PC-3 (cell line): Measurements from ENCODE around the gene TMPRSS13. TPM values are rescaled to one million over a fixed set of nuclear protein-coding genes. Genes with fewer than 3 reads are reported as not detected.

Experiments used
- ATAC-seq: fragments of 200-7000 bp; cut with Tn5 transposase; 2 replicates; pipeline ENCODE4 v1.9.1; 2020; ENCODE audit warnings: mild to moderate bottlenecking, moderate library complexity
- BruUV-seq: library from RNA; stranded (reverse); fragments of 400-500 nt; replicated peaks from 2 replicates; lab custom pipeline; 2021; lab: Mats Ljungman, UMichigan
- CTCF ChIA-PET: fragments of 300-600 bp; sonication (Branson Sonifier 250); formaldehyde crosslinking; loops from one replicate; lab custom pipeline; 2022; ENCODE audit warnings: antibody characterized with exemption; lab: Charles Lee
- POLR2A ChIA-PET: fragments of 300-600 bp; sonication (Branson Sonifier 250); formaldehyde crosslinking; loops from one replicate; lab custom pipeline; 2022; ENCODE audit warnings: antibody characterized with exemption; ENCODE audit not compliant: unreplicated experiment; lab: Charles Lee
- DNase-seq: peaks from one replicate; pipeline ENCODE4 v3.0.0-alpha.2; 2015
- H2AFZ ChIP-seq: fragments of 300-600 bp; sonication (generic); 2 replicates; pipeline ENCODE4 v1.6.0; 2016; ENCODE audit warnings: antibody characterized with exemption, low read length
- H3F3A ChIP-seq: fragments of 300-600 bp; sonication (generic); one replicate; pipeline ENCODE4 v1.6.0; 2017; ENCODE audit warnings: antibody characterized with exemption, low read length, control low read depth, mild to moderate bottlenecking; ENCODE audit not compliant: unreplicated experiment
- H3K27ac ChIP-seq: fragments of 300-600 bp; sonication (generic); 2 replicates; pipeline ENCODE4 v1.5.1; 2016; ENCODE audit warnings: mild to moderate bottlenecking, low read length
- H3K27me3 ChIP-seq: fragments of 300-600 bp; sonication (generic); 2 replicates; pipeline ENCODE4 v1.6.1; 2016; ENCODE audit warnings: low read length, mixed read lengths
- H3K36me3 ChIP-seq: fragments of 300-600 bp; sonication (generic); 2 replicates; pipeline ENCODE4 v1.6.1; 2016; ENCODE audit warnings: low read depth, mixed run types, low read length, mixed read lengths
- H3K4me1 ChIP-seq: fragments of 300-600 bp; sonication (generic); 2 replicates; pipeline ENCODE4 v1.5.1; 2016; ENCODE audit warnings: low read length; ENCODE audit not compliant: insufficient read depth
- H3K4me2 ChIP-seq: fragments of 300-600 bp; sonication (generic); 2 replicates; pipeline ENCODE4 v1.6.0; 2016; ENCODE audit warnings: low read length
- H3K4me3 ChIP-seq: fragments of 300-600 bp; sonication (generic); 2 replicates; pipeline ENCODE4 v1.5.1; 2016; ENCODE audit warnings: mild to moderate bottlenecking, low read length, mixed read lengths
- H3K79me2 ChIP-seq: fragments of 300-600 bp; sonication (generic); 2 replicates; pipeline ENCODE4 v1.6.1; 2017; ENCODE audit warnings: low read length, mixed read lengths
- H3K9ac ChIP-seq: fragments of 300-600 bp; sonication (generic); 2 replicates; pipeline ENCODE4 v1.6.0; 2016; ENCODE audit warnings: mild to moderate bottlenecking, low read length
- H3K9me2 ChIP-seq: fragments of 300-600 bp; sonication (generic); replicated peaks from 2 replicates; pipeline ENCODE4 v1.6.1; 2016; ENCODE audit warnings: mixed run types, low read length, mixed read lengths
- H3K9me3 ChIP-seq: fragments of 300-600 bp; sonication (generic); 2 replicates; pipeline ENCODE4 v1.6.1; 2016; ENCODE audit warnings: low read length, mixed read lengths
- H4K20me1 ChIP-seq: fragments of 300-600 bp; sonication (generic); 2 replicates; pipeline ENCODE4 v1.6.1; 2016; ENCODE audit warnings: low read length, mixed read lengths
- EZH2 ChIP-seq: fragments of 300-600 bp; sonication (generic); IDR thresholded peaks from one replicate; pipeline ENCODE4 v1.6.1; 2017; ENCODE audit warnings: antibody characterized with exemption, mild to moderate bottlenecking, low read length; ENCODE audit not compliant: unreplicated experiment
- EZH2phosphoT487 ChIP-seq: fragments of 300-600 bp; sonication (generic); IDR thresholded peaks from 2 replicates; pipeline ENCODE4 v1.6.1; 2018; ENCODE audit warnings: mild to moderate bottlenecking, antibody characterized with exemption, low read length, borderline replicate concordance
- intact Hi-C: fragments of 100-400 bp; cut with micrococcal nuclease; formaldehyde crosslinking; loops from 2 replicates; pipeline ENCODE4 v1.9.0; 2023
- total RNA-seq: library from RNA; depleted of rRNA; stranded (reverse); fragments of >200 nt; gene quantifications from 2 replicates; pipeline ENCODE4 v1.2.3, GENCODE V29; 2014
- TF ChIP-seq, protein P1 (sequence below): fragments of 300-600 bp; sonication (generic); conservative IDR thresholded peaks from 2 replicates; pipeline ENCODE4 v1.5.1; 2017; ENCODE audit warnings: antibody characterized with exemption, low read depth, mild to moderate bottlenecking, low read length

TMPRSS13 gene
- total RNA-seq, 1 experiment from 2014 or later = 2.9 TPM

- Histone ChIP-seq H3K4me1 (no peaks in the 10 kb centered on the region), H2AFZ (no peak overlapping the region), H3K36me3 (no peaks in the 10 kb centered on the region), H3K4me3 (no peak overlapping the region), H4K20me1 (no peaks in the 10 kb centered on the region), H3K9me3 (no peaks in the 10 kb centered on the region), H3K27me3 (peaks cover 100% of the 10 kb centered on the region), H3K9me2 (no peaks in the 10 kb centered on the region), H3K27ac (no peak overlapping the region), H3K9ac (no peak overlapping the region), H3K4me2 (no peak overlapping the region), H3F3A (no peaks in the 10 kb centered on the region), H3K79me2 (no peaks in the 10 kb centered on the region)
- BruUV-seq = no TSS peak
- DNase-seq (no peak), ATAC-seq (no peak)
- TF ChIP-seq EZH2 (no peak), EZH2phosphoT487 (no peak)
- TF ChIP-seq, protein P1, sequence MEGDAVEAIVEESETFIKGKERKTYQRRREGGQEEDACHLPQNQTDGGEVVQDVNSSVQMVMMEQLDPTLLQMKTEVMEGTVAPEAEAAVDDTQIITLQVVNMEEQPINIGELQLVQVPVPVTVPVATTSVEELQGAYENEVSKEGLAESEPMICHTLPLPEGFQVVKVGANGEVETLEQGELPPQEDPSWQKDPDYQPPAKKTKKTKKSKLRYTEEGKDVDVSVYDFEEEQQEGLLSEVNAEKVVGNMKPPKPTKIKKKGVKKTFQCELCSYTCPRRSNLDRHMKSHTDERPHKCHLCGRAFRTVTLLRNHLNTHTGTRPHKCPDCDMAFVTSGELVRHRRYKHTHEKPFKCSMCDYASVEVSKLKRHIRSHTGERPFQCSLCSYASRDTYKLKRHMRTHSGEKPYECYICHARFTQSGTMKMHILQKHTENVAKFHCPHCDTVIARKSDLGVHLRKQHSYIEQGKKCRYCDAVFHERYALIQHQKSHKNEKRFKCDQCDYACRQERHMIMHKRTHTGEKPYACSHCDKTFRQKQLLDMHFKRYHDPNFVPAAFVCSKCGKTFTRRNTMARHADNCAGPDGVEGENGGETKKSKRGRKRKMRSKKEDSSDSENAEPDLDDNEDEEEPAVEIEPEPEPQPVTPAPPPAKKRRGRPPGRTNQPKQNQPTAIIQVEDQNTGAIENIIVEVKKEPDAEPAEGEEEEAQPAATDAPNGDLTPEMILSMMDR = no peak
- POLR2A ChIA-PET = no interaction called here
- intact Hi-C loops = no loop called here
- CTCF ChIA-PET = no interaction called here
These were observed 49.4 kb downstream of the TMPRSS13 start for GRCh38 chr11:117879516-117880480.

GRCh38 chr11:117878939-117879475 is 50.2 kb downstream of the TMPRSS13 start:
- POLR2A ChIA-PET = no interaction called here
- CTCF ChIA-PET = no interaction called here
- ATAC-seq = no peak

More at GRCh38 chr11:117878939-117879475, 50.2 kb downstream of the TMPRSS13 start:
- TF ChIP-seq, protein P1 = no peak
- TF ChIP-seq EZH2phosphoT487 (no peak), EZH2 (no peak)
- Histone ChIP-seq H3K27me3 (peaks cover 100% of the 10 kb centered on the region), H3F3A (no peaks in the 10 kb centered on the region), H2AFZ (no peak overlapping the region), H3K27ac (no peak overlapping the region), H3K36me3 (no peaks in the 10 kb centered on the region), H3K4me3 (no peak overlapping the region), H4K20me1 (no peaks in the 10 kb centered on the region), H3K4me2 (no peak overlapping the region), H3K4me1 (no peaks in the 10 kb centered on the region), H3K9ac (no peak overlapping the region), H3K79me2 (no peaks in the 10 kb centered on the region), H3K9me2 (no peaks in the 10 kb centered on the region), H3K9me3 (no peaks in the 10 kb centered on the region)
- DNase-seq = no peak
- BruUV-seq = no TSS peak
- intact Hi-C loops = no loop called here
